ENCODE data around the gene ABRACL. TPM values are rescaled to one million over a fixed set of nuclear protein-coding genes. Genes with fewer than 3 reads are reported as not detected.
A peak's percentile ranks its signal among the peaks of the same experiment; 100 is the strongest.

ABRACL gene
- total RNA-seq, 4 donors from 2014 or later, result 6.1 to 20.8 (median 17.3) TPM

- DNase-seq (ENCODE audit: low spot score) (no peak), ATAC-seq (ENCODE audit: low FRiP score) (no peak)
- TF ChIP-seq, protein P1, sequence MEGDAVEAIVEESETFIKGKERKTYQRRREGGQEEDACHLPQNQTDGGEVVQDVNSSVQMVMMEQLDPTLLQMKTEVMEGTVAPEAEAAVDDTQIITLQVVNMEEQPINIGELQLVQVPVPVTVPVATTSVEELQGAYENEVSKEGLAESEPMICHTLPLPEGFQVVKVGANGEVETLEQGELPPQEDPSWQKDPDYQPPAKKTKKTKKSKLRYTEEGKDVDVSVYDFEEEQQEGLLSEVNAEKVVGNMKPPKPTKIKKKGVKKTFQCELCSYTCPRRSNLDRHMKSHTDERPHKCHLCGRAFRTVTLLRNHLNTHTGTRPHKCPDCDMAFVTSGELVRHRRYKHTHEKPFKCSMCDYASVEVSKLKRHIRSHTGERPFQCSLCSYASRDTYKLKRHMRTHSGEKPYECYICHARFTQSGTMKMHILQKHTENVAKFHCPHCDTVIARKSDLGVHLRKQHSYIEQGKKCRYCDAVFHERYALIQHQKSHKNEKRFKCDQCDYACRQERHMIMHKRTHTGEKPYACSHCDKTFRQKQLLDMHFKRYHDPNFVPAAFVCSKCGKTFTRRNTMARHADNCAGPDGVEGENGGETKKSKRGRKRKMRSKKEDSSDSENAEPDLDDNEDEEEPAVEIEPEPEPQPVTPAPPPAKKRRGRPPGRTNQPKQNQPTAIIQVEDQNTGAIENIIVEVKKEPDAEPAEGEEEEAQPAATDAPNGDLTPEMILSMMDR (IDR thresholded peaks at IDR 0.05), result no peak
Observed at GRCh38 chr6:139011980-139012379, 16.6 kb upstream of the ABRACL start.

DNA sequence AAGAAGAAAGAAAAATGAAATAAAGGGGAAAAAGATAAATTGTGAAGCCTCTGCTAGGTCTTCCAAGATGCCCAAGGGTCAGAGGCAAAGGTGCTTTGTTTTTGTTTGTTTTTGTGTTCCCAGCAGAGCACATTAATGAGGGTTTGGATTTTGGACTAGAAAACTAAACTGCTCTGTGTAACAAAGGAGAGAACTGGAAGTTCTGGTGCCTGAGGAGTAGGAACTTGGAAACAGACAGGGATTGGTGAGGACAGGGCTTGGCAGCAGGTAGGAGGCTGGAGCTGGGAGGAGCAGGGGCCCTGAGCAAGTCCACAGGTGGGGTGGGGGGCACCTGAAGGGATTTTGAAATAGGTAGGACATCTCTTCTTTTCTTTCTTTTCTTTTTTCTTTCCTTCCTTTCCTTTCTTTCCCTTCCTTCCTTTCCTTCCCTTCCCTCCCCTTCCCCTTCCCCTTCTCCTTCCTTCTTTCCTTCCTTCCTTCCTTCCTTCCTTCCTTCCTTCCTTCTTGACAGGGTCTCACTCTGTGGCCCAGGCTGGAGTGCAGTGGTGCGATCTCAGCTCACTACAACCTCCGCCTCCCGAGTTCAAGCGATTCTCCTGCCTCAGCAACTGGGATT lies 15.3 kb upstream of the ABRACL start:
- TF ChIP-seq, protein P1 (IDR thresholded peaks at IDR 0.05), result no peak
- DNase-seq (ENCODE audit: low spot score) (no peak), ATAC-seq (ENCODE audit: low FRiP score) (no peak)

GRCh38 chr6:139014945-139015344 lies 13.6 kb upstream of the ABRACL start:
- TF ChIP-seq, protein P1 (IDR thresholded peaks at IDR 0.05), result no peak
- ATAC-seq (ENCODE audit: low FRiP score) (no peak), DNase-seq (ENCODE audit: low spot score) (no peak)

GRCh38 chr6:139016337-139017213 lies 12.0 kb upstream of the ABRACL start:
- DNase-seq (ENCODE audit: low spot score), result no peak
- TF ChIP-seq, protein P1 (IDR thresholded peaks at IDR 0.05), result no peak
- peak; percentile 56 for ATAC-seq (ENCODE audit: low FRiP score)

DNA sequence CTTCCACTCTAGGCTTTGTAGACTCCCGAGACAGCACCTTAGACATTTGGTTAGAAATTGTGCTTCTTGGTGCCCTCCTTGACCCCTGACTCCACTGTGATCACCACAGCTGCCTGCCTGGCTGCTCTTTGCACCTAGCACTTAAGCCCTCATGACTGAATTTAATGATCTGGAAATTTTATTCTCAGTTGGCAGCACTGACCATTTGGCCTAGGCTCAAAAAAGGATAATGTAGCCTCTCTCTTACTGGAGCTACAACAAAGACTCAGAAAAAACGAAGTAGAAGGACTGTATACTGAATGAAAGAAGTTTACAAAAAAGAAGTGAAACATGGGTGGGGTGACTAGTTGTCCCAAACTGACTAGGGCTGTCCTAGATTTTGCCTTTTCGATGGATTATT lies 11.3 kb upstream of the ABRACL start:
- no peak for DNase-seq (ENCODE audit: low spot score)
- TF ChIP-seq, protein P1 (IDR thresholded peaks at IDR 0.05), result no peak
- peak; percentile 21 for ATAC-seq (ENCODE audit: low FRiP score)

DNA sequence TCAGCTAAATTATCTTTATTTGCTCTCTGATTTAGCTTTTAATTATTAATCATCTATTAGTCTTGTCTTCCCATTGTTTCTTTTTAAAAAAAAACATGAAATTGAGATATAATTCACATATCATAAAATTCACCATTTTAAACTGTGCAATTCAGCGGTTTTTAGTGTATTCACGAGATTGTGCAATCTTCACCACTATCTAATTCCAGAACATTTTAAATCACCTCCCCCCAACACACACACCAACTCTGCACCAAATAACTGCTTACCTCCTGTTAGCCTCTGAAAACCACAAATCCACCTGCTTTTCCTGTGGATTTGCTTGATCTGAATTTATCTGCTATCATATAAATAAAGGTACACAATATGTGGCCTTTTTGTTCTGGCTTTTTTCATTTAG lies 8.8 kb upstream of the ABRACL start:
- DNase-seq (ENCODE audit: low spot score) (no peak), ATAC-seq (ENCODE audit: low FRiP score) (no peak)
- TF ChIP-seq, protein P1 (IDR thresholded peaks at IDR 0.05), result no peak

All from omental fat pad (tissue), 4 donors.